ENCODE data around the gene BICRA. TPM values are rescaled to one million over a fixed set of nuclear protein-coding genes. Genes with fewer than 3 reads are reported as not detected.
A peak's percentile ranks its signal among the peaks of the same experiment; 100 is the strongest.

The BICRA gene
- total and polyA plus RNA-seq, 9 of the 15 experiments (the other 6 are each of a cell fraction or from before 2014, with no cell fraction given) = 0.01 to 8.8 (median 1.2) TPM

GRCh38 chr19:47745010-47745901 lies 136.3 kb downstream of the BICRA start, which contains the start of gene NOP53 (continued):
- TF ChIP-seq RERE (CRISPR knock-in tag; IDR thresholded peaks at IDR 0.05; ENCODE audit: borderline replicate concordance) (no peak), CBX8 (IDR thresholded peaks at IDR 0.05; ENCODE audit: borderline replicate concordance, extremely low read depth, low read depth, low read length, poor library complexity, severe bottlenecking) (no peak), ZNF274 (IDR thresholded peaks at IDR 0.05; ENCODE audit: borderline replicate concordance, low read depth, low read length) (no peak), DEAF1 (CRISPR knock-in tag; IDR thresholded peaks at IDR 0.05) (no peak), SFPQ (IDR thresholded peaks at IDR 0.05; ENCODE audit: low read depth, low read length) (no peak), MBD2 (IDR thresholded peaks at IDR 0.05; ENCODE audit: borderline replicate concordance, low read depth) (peak; percentile 84; the same call in 1 of the 2 replicates), SRSF9 (IDR thresholded peaks at IDR 0.05; ENCODE audit: borderline replicate concordance, low read depth, low read length) (no peak), PKNOX1 (IDR thresholded peaks at IDR 0.05) (peak; percentile 82), C11orf30 (IDR thresholded peaks at IDR 0.05; ENCODE audit: low read depth) (peak; percentile 89), NR0B1 (IDR thresholded peaks at IDR 0.05; ENCODE audit: partially characterized antibody) (no peak), ZBTB7A (IDR thresholded peaks at IDR 0.05; ENCODE audit: borderline replicate concordance, control insufficient read depth, low read depth, low read length) (no peak; the same call in 1 of the 2 replicates), HMG20B (CRISPR knock-in tag; IDR thresholded peaks at IDR 0.05) (no peak)

Data from K562 (cell line).